HG03159 (cell line): ENCODE results near the gene RALGAPA1.

Experiments used
- ATAC-seq: cut with Tn5 transposase; IDR thresholded peaks from one replicate; pipeline ENCODE4 v1.9.1; 2021; ENCODE audit warnings: mild to moderate bottlenecking, moderate library complexity; ENCODE audit not compliant: unreplicated experiment

The RALGAPA1 gene

GRCh38 chr14:35553808-35554207 lies 255.3 kb downstream of the RALGAPA1 start:
- ATAC-seq: no peak

DNA sequence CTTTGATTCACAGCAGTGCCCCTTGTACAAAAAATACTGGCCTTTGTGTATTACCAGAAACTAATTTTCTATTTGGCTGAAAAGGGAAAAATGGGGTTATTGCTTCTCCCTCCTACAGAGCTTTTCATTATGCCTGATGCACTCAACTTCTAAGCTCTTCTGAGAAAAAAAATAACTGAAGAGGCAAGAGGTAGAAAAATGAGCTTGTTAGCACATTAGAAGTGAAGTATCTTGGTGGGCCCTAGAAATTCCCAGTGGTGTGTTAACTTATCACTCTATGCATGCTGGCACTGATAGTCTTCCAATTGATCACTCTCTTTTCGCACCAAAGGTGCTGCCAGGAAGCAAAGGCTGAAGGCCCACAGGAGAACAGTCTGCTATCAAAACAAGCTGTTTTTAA lies 258.0 kb downstream of the RALGAPA1 start:
- no peak for ATAC-seq

DNA sequence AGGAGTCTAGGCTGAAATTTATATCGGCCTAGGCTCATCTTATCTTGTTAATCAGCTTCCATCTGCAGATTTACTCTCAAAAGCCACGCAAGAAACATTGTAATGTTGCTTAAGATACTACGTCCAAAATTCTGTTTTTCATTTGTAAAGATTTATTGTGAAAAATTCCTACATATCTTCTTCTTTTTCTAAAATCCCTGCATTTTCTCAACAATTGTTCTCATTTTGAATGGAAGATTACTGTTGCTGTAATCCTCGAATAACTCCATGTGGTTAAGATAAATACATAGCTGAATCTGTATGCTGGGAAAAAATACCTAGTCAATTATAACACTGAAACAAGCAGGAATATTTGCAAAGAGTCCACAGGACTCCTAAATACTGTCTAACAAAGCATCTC lies 259.5 kb downstream of the RALGAPA1 start:
- ATAC-seq: no peak

DNA sequence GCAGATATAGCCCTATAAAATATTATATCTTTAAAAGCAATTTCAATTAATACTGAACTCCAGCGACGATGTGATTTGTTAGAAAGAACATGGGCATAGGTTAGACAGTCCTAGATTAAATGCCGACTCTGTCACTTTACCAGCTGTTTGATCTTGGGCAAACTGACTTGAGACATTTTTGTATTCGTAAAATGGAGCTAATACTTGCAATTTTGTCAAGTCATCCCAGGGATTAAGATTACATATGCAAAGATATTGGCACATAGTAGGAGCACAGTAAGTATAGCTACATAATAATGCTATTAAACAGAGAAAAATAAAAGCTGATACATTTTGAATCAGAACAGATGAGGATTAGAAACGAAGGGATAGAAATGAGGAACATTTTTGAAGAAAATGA lies 266.1 kb downstream of the RALGAPA1 start:
- ATAC-seq: no peak

- no peak for ATAC-seq
These were observed 269.1 kb downstream of the RALGAPA1 start for GRCh38 chr14:35539969-35540368.

GRCh38 chr14:35535483-35536112 lies 273.5 kb downstream of the RALGAPA1 start:
- ATAC-seq: no peak

DNA sequence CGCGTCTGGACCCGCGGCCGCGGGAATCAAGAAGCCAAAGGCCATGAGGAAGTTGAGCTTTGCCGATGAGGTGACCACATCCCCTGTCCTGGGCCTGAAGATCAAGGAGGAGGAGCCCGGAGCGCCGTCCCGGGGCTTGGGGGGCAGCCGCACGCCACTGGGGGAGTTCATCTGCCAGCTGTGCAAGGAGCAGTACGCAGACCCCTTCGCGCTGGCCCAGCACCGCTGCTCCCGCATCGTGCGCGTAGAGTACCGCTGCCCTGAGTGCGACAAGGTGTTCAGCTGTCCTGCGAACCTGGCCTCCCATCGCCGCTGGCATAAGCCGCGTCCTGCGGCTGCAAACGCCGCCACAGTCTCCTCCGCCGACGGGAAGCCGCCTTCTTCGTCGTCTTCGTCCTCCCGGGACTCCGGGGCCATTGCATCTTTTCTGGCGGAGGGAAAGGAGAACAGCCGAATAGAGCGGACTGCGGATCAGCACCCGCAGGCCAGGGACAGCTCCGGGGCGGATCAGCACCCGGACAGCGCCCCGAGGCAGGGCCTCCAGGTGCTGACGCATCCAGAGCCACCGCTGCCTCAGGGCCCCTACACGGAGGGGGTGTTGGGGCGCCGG lies 274.1 kb downstream of the RALGAPA1 start:
- peak; percentile 68 for ATAC-seq

- peak; percentile 7 for ATAC-seq
These were observed 274.8 kb downstream of the RALGAPA1 start for GRCh38 chr14:35534208-35534872.

DNA sequence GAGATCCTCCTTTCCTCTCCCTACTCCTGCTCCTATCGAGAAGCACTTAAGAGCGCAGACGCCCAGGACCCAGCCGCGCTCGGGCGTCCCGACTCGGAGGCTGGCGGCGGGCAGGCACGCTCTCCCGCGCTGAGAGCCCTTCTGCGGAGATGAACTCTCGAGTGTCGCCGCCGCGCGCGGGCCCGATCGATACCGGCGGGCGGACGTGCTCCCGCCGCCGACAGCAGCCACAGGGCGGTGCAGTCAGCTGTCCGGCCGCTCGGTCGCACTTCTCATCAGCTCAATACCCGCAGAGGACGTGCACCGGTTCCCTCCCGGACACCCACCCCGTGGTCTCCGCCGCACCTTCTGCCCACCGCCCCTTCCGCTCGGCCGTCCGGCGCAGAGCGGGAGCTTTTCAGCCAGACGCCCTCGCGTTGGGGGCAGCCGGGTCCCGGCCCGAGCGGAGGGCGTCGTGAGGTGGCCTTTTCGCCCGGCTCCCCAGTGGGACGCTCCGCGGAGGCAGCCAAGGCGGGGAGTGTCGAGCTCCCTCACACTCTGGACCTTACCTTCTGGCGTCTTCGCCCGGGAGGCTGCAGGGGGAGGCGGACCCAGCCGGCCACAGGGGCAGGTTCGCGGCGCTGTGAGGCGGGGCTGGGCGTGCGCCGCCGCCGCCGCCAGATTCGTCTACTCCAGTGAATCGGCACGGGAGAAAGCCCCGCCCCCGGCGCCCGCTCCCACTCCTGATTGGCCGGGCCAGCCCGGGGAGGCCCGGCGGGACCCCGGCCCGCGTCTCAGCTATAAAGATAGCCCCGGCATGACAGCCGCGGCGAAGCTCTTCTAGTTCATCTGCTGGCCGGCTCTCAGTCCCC lies 275.5 kb downstream of the RALGAPA1 start, which contains the start of gene INSM2:
Gene INSM2 (plus strand): TSS at position 808 of the 851 bp plus-strand sequence. CDS start 89 bp downstream, outside the sequence.
- peak; percentile 67 for ATAC-seq

GRCh38 chr14:35532783-35533356 lies 276.2 kb downstream of the RALGAPA1 start:
- ATAC-seq: no peak

GRCh38 chr14:35531960-35532747 lies 276.9 kb downstream of the RALGAPA1 start:
- ATAC-seq: no peak

DNA sequence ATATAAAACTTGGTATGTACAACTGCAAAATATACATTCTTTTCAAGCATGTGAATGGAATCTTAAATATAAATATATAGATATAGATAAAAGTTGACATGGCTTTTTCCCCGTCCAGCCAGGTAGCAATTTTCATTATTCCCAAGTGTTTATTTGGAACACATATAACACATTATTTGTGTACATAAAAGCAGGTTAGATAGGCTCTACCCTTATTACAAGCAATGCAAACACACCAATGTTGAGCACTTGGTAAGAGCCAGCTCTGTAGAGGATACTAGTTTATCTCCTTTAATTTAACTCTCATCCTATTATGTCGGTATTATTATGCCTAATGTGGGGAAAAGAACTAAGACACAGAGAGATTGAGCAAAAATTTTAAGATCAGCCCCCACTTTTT lies 282.1 kb downstream of the RALGAPA1 start:
- no peak for ATAC-seq

- ATAC-seq: no peak
These were observed 283.4 kb downstream of the RALGAPA1 start for GRCh38 chr14:35525695-35526094.

DNA sequence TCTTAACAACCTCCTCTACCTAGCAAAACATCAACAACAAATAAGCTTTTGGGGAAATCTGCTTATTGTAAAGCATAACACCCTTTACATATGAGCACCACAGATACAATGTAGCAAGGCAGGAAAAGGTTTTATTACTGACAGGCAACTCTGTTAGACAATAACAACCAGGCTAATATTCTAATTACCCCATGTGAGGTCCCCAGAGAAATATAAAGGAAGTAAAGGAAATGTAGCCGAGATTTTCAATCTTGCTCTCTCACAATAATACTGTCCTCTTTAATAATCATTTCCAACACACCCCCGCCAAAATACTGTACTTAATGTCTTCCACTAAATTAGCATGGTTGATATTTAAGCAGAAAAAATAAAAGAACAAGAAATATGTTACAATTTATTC lies 289.1 kb downstream of the RALGAPA1 start:
- no peak for ATAC-seq

DNA sequence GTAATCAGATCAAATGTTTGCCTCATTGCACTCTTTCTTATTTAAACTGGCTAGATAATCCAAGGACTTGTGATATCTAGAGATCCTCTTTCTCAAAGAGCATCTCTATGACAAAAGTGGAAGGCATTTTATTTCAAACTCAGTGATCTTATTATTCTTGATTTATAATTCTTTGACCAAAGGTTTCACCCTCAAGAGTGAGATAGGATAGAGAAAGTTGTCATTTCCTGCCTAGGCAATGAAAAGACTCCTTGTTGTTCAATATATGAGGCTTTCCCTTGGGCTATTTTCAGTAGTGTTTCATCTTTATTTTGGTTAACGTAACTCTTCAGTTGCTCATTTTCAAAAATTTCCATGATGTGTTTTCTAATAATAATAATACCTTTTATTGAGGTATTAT lies 293.2 kb downstream of the RALGAPA1 start:
- no peak for ATAC-seq

GRCh38 chr14:35512765-35513164 lies 296.3 kb downstream of the RALGAPA1 start:
- ATAC-seq: no peak

- ATAC-seq: no peak
These were observed 299.2 kb downstream of the RALGAPA1 start for GRCh38 chr14:35509846-35510245.

- no peak for ATAC-seq
These were observed 302.2 kb downstream of the RALGAPA1 start for GRCh38 chr14:35506927-35507326.

- no peak for ATAC-seq
These were observed 302.6 kb downstream of the RALGAPA1 start for GRCh38 chr14:35506461-35506860.

DNA sequence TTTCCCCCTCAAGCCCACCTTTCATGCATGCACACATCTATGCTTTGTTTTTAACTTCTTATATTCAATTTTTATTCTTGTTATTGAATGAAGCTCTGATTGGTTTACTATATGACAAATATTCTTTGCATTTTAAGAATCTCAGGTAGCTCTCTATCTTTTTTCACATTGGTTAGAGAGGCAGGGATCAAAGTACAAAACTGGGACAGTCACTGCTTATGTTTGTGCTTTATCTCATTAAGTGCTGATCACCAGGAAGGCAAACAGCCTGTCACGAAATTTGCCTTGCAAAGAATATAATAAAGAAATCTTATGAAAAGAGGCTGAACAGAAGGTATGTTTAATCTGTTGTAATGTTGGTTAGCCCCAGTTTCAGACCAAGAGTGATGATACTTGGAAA lies 304.8 kb downstream of the RALGAPA1 start:
- ATAC-seq: no peak
